CD14-positive monocyte (primary cell): Measurements from ENCODE around the gene MMRN2. TPM values are rescaled to one million over a fixed set of nuclear protein-coding genes. Genes with fewer than 3 reads are reported as not detected.
"Not testable (repeated sequence)": the region's sequence is repeated elsewhere in the genome, so short reads cannot be mapped to it uniquely, and the experiment has no call there.

Experiments
- DNase-seq, 3 donors: peaks; one replicate each; pipeline ENCODE4 v3.0.0-alpha.2; 2011 to 2022
- H2AFZ ChIP-seq: 2 replicates; pipeline ENCODE4 v1.6.0; 2012; ENCODE audit warnings: mild to moderate bottlenecking, low read depth, low read length, inconsistent platforms; ENCODE audit not compliant: insufficient read depth, poor library complexity, severe bottlenecking
- H3K27ac ChIP-seq, 2 donors: 1 replicate in 1 of 2; 2 replicates in 1 of 2; pipeline ENCODE4 v1.5.1; 2012 to 2013; ENCODE audit warnings: low read length in 2 of 2, control low read depth in 1 of 2, inconsistent platforms in 1 of 2, low read depth in 1 of 2, mild to moderate bottlenecking in 1 of 2
- H3K27me3 ChIP-seq, 2 donors: one replicate each; pipeline versions ENCODE4 v1.6.0 to v1.6.1; 2011 to 2013; ENCODE audit warnings: low read length in 2 of 2; ENCODE audit not compliant: control insufficient read depth in 2 of 2, insufficient read depth in 2 of 2
- H3K36me3 ChIP-seq, 2 donors: replicated peaks in 1 of 2; 1 replicate in 1 of 2; 2 replicates in 1 of 2; pipeline versions ENCODE4 v1.5.1 to v1.6.1; 2012 to 2013; ENCODE audit warnings: low read length in 2 of 2, control low read depth in 1 of 2, inconsistent platforms in 1 of 2, mild to moderate bottlenecking in 1 of 2; ENCODE audit not compliant: insufficient read depth in 2 of 2, control insufficient read depth in 1 of 2
- H3K4me1 ChIP-seq, 2 donors: 1 replicate in 1 of 2; 2 replicates in 1 of 2; pipeline versions ENCODE4 v1.5.1 to v1.6.1; 2012 to 2013; ENCODE audit warnings: low read length in 2 of 2, control low read depth in 1 of 2, inconsistent platforms in 1 of 2, mild to moderate bottlenecking in 1 of 2, moderate library complexity in 1 of 2; ENCODE audit not compliant: insufficient read depth in 2 of 2, control insufficient read depth in 1 of 2
- H3K4me2 ChIP-seq: replicated peaks from 2 replicates; pipeline ENCODE3; 2012; ENCODE audit warnings: low read length, moderate library complexity, mild to moderate bottlenecking; ENCODE audit not compliant: poor library complexity, severe bottlenecking; ENCODE audit errors: extremely low read depth
- H3K4me3 ChIP-seq, 3 experiments: fragments of 200-600 bp in 1 of 3; sonication (generic) in 1 of 3; replicated peaks in 1 of 3; 1 replicate in 2 of 3; 2 replicates in 1 of 3; pipeline ENCODE4 v1.5.1; 2011 to 2013; ENCODE audit warnings: low read length in 3 of 3, mild to moderate bottlenecking in 3 of 3, control low read depth in 2 of 3, low read depth in 2 of 3, inconsistent platforms in 1 of 3, moderate library complexity in 1 of 3
- H3K79me2 ChIP-seq: 2 replicates; pipeline ENCODE4 v1.6.0; 2012; ENCODE audit warnings: mild to moderate bottlenecking, control low read depth, inconsistent platforms, low read length, moderate library complexity; ENCODE audit not compliant: insufficient read depth
- H3K9ac ChIP-seq: 2 replicates; pipeline ENCODE4 v1.6.0; 2017; ENCODE audit warnings: low read length, mild to moderate bottlenecking; ENCODE audit not compliant: insufficient read depth, poor library complexity, severe bottlenecking
- H3K9me3 ChIP-seq, 2 donors: replicated peaks in 1 of 2; 1 replicate in 1 of 2; 2 replicates in 1 of 2; pipeline versions ENCODE4 v1.5.1 to v1.6.1; 2012 to 2013; ENCODE audit warnings: low read length in 2 of 2, control low read depth in 1 of 2; ENCODE audit not compliant: control insufficient read depth in 1 of 2, insufficient read depth in 1 of 2
- H4K20me1 ChIP-seq: 2 replicates; pipeline ENCODE4 v1.6.0; 2012; ENCODE audit warnings: mild to moderate bottlenecking, low read length, control low read depth, moderate library complexity; ENCODE audit not compliant: insufficient read depth
- H3K27ac Mint-ChIP-seq, 7 donors: one replicate each; pipeline ENCODE4 v1.8.0; 2020; ENCODE audit warnings: mild to moderate bottlenecking in 7 of 7, mixed read lengths in 7 of 7, moderate library complexity in 6 of 7, inconsistent platforms in 2 of 7
- H3K27me3 Mint-ChIP-seq, 3 donors: one replicate each; pipeline ENCODE4 v1.8.0; 2021 to 2022; ENCODE audit warnings: low read depth in 3 of 3, mild to moderate bottlenecking in 3 of 3, mixed read lengths in 3 of 3, moderate library complexity in 3 of 3, inconsistent platforms in 1 of 3
- H3K36me3 Mint-ChIP-seq, 2 donors: one replicate each; pipeline ENCODE4 v1.8.0; 2020; ENCODE audit warnings: mixed read lengths in 2 of 2, inconsistent platforms in 1 of 2, mild to moderate bottlenecking in 1 of 2
- H3K4me1 Mint-ChIP-seq: one replicate; pipeline ENCODE4 v1.8.0; 2020; ENCODE audit warnings: mild to moderate bottlenecking, mixed read lengths
- H3K4me3 Mint-ChIP-seq, 2 donors: one replicate each; pipeline ENCODE4 v1.8.0; 2020; ENCODE audit warnings: mild to moderate bottlenecking in 2 of 2, mixed read lengths in 2 of 2, moderate library complexity in 1 of 2
- H3K9me3 Mint-ChIP-seq, 7 donors: one replicate each; pipeline ENCODE4 v1.8.0; 2020 to 2022; ENCODE audit warnings: mixed read lengths in 7 of 7, mild to moderate bottlenecking in 6 of 7, moderate library complexity in 6 of 7, inconsistent platforms in 2 of 7
- CTCF ChIP-seq: fragments of 200-600 bp; IDR thresholded peaks from one replicate; pipeline ENCODE4 v1.8.0; 2022; ENCODE audit warnings: antibody characterized with exemption, mild to moderate bottlenecking
- WGBS: methylation state at CpG from one replicate; pipeline ENCODE4 v1.1.5; 2013; ENCODE audit warnings: missing lambda C conversion rate; ENCODE audit not compliant: insufficient coverage; 5-methylcytosine and 5-hydroxymethylcytosine counted together
- intact Hi-C, 2 donors: fragments of 100-400 bp; cut with micrococcal nuclease; formaldehyde crosslinking; loops; one replicate each; pipeline versions ENCODE4 v1.15.0 to v1.15.1; 2023
- polyA minus RNA-seq: library from RNA; depleted of rRNA, polyadenylated mRNA; stranded (reverse); fragments of >200 nt; gene quantifications from 2 replicates; pipeline ENCODE4 v1.2.3, GENCODE V29; 2012
- polyA plus RNA-seq, 3 donors: library from polyadenylated mRNA; depleted of rRNA in 1 of 3; unstranded in 2 of 3; stranded (reverse) in 1 of 3; fragments of 300-500 nt in 2 of 3; fragments of >200 nt in 1 of 3; fragmentation: Illumina TruSeq in 2 of 3; gene quantifications; 1 replicate in 2 of 3; 2 replicates in 1 of 3; pipeline ENCODE4 v1.2.3, GENCODE V29; 2012 to 2021
- total RNA-seq, 12 experiments: library from RNA in 1 of 12; stranded (reverse) in 1 of 12; fragments of 120-200 nt in 1 of 12; gene quantifications; one replicate each; pipeline ENCODE4 v1.2.4 and lab custom pipeline; 2013 to 2026; ENCODE audit warnings: mixed read lengths in 6 of 12, inconsistent platforms in 1 of 12

Gene MMRN2
- 0.46 TPM for total RNA-seq (2013)
- polyA plus RNA-seq (1 to 10 TPM in 1 of 3 donors, under 1 TPM in 1, not detected in 1; 0.07 to 1.8 TPM), polyA minus RNA-seq (0.97 and 1.6 TPM in 2 replicates), total RNA-seq (lab: John Stamatoyannopoulos, UW) (0.08 to 1.7 (median 0.46) reads per million in 11 experiments)

GRCh38 chr10:86957471-86958115 lies at the start of gene MMRN2:
MMRN2 (minus strand) TSS chr10:86957615; CDS start chr10:86957541, 74 bp downstream.
- H3K4me3 Mint-ChIP-seq, result peak within 1 kb of the TSS in 1 of 2 donors; percentile 48

GRCh38 chr10:87007124-87007523 lies 49.7 kb upstream of the MMRN2 start:
- DNase-seq, H3K9me3 ChIP-seq, H3K4me3 ChIP-seq, H4K20me1 ChIP-seq, H3K4me1 Mint-ChIP-seq, H3K27me3 Mint-ChIP-seq, H3K27ac Mint-ChIP-seq, H3K27me3 ChIP-seq, H3K4me2 ChIP-seq, H3K36me3 ChIP-seq, H2AFZ ChIP-seq, H3K9me3 Mint-ChIP-seq, H3K9ac ChIP-seq, intact Hi-C loops, H3K4me3 Mint-ChIP-seq, H3K4me1 ChIP-seq, H3K36me3 Mint-ChIP-seq, H3K79me2 ChIP-seq, H3K27ac ChIP-seq: not testable (repeated sequence)
- no CpG with 5 or more reads among the region's 1 CpG for WGBS

More at GRCh38 chr10:86957471-86958115, at the start of gene MMRN2:
- Histone ChIP-seq H3K27me3 (no peaks in the 10 kb centered on the region), H3K36me3 (no peaks in the 10 kb centered on the region), H3K4me1 (peaks cover 34 to 45% of the 10 kb centered on the region in 2 donors), H3K4me3 (no peak within 1 kb of the TSS), H4K20me1 (no peaks in the 10 kb centered on the region), H3K79me2 (no peaks in the 10 kb centered on the region), H3K4me2 (no peak within 1 kb of the TSS), H3K27ac (no peak within 1 kb of the TSS), H2AFZ (peak within 1 kb of the TSS; percentile 33), H3K9me3 (peaks cover 2 to 13% of the 10 kb centered on the region in 2 donors), H3K9ac (no peak within 1 kb of the TSS)
- no peak for DNase-seq
- peaks cover 11 to 22% (median 15%) of the 10 kb centered on the region in 7 donors for H3K9me3 Mint-ChIP-seq
- peak within 1 kb of the TSS in 3 of 7 donors; percentile 8 to 54 (median 11) for H3K27ac Mint-ChIP-seq
- TF ChIP-seq CTCF, result no peak
- H3K27me3 Mint-ChIP-seq, result peaks cover 1 to 5% (median 4%) of the 10 kb centered on the region in 3 donors
- peaks cover 32% of the 10 kb centered on the region for H3K4me1 Mint-ChIP-seq
- WGBS, result 31% methylated on average over 4 of the region's 9 CpGs
- intact Hi-C loops, result no loop called here
- H3K36me3 Mint-ChIP-seq, result no peaks in the 10 kb centered on the region
